Hepatocyte (in vitro differentiated cells): ENCODE measurements around the gene GRK5.

Source experiments
- CTCF ChIP-seq: fragments of 200-600 bp; sonication (generic); IDR thresholded peaks from 2 replicates; pipeline ENCODE4 v1.5.1; 2016; ENCODE audit warnings: antibody characterized with exemption, mild to moderate bottlenecking; ENCODE audit not compliant: poor library complexity
- EZH2 ChIP-seq: fragments of 200-600 bp; sonication (generic); IDR thresholded peaks from 2 replicates; pipeline ENCODE4 v1.6.1; 2016; ENCODE audit warnings: antibody characterized with exemption, mild to moderate bottlenecking, borderline replicate concordance
- EZH2phosphoT487 ChIP-seq: fragments of 200-600 bp; sonication (generic); IDR thresholded peaks from one replicate; pipeline ENCODE4 v1.6.1; 2018; ENCODE audit warnings: antibody characterized with exemption, mild to moderate bottlenecking, low read depth, moderate library complexity; ENCODE audit not compliant: unreplicated experiment, severe bottlenecking

DNA sequence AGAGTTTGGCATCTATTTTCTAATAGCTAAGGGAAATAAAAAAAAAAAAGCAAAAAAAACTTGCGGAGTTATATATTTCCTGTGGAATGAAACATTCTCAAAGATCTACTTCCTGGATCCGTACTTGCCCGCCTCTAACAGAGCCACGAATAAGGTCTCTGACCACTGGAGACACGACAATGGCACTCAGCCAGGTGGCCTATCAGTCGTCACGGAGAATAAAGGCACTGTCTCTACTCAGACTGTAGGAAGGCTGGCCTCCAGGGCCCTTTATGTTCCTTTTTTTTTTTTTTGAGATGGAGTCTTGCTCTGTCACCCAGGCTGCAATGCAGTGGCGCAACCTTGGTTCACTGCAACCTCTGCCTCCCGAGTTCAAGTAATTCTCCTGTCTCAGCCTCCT is 276.5 kb downstream of the GRK5 start:
- no peak for TF ChIP-seq CTCF
- no peak for TF ChIP-seq EZH2
- TF ChIP-seq EZH2phosphoT487, result no peak
